Testis (tissue), 3 donors: Measurements from ENCODE around the gene FAM53C. TPM values are rescaled to one million over a fixed set of nuclear protein-coding genes. Genes with fewer than 3 reads are reported as not detected.
A peak's percentile ranks its signal among the peaks of the same experiment; 100 is the strongest.
"Not testable (repeated sequence)": the region's sequence is repeated elsewhere in the genome, so short reads cannot be mapped to it uniquely, and the experiment has no call there.

Experiments
- DNase-seq: peaks from one replicate; pipeline ENCODE4 v3.0.0-alpha.2; 2019
- H3K27ac ChIP-seq, 2 donors: fragments of 200-600 bp; sonication (generic); one replicate each; pipeline ENCODE4 v1.5.1; 2019
- H3K27me3 ChIP-seq: fragments of 200-600 bp; sonication (generic); one replicate; pipeline ENCODE4 v1.5.1; 2019
- H3K36me3 ChIP-seq: fragments of 200-600 bp; sonication (generic); one replicate; pipeline ENCODE4 v1.5.1; 2017; ENCODE audit warnings: low read depth; ENCODE audit errors: missing control alignments
- H3K4me1 ChIP-seq: fragments of 200-600 bp; sonication (generic); one replicate; pipeline ENCODE4 v1.5.1; 2019
- H3K4me3 ChIP-seq, 2 donors: fragments of 200-600 bp; sonication (generic); one replicate each; pipeline ENCODE4 v1.5.1; 2017 to 2019
- H3K9me3 ChIP-seq: fragments of 200-600 bp; sonication (generic); one replicate; pipeline ENCODE4 v1.5.1; 2017
- POLR2A ChIP-seq: fragments of 450-650 bp; IDR thresholded peaks from one replicate; pipeline ENCODE4 v1.6.1; 2017; ENCODE audit warnings: antibody characterized with exemption, mild to moderate bottlenecking, moderate library complexity
- WGBS, 2 donors: methylation state at CpG; one replicate each; pipeline ENCODE4 v1.1.5; 2018; 5-methylcytosine and 5-hydroxymethylcytosine counted together
- intact Hi-C: fragments of 100-400 bp; cut with DNase I; formaldehyde crosslinking; loops from one replicate; pipeline ENCODE4 v1.15.1; 2023; ENCODE audit warnings: low total_unique reads
- polyA plus RNA-seq: library from polyadenylated mRNA; stranded (reverse); fragments of 350-450 nt; fragmentation: Illumina TruSeq; extraction: RNeasy Lipid Tissue Mini Kit (QIAGEN cat#74804); gene quantifications from one replicate; pipeline ENCODE4 v1.2.3, GENCODE V29; 2014; ENCODE audit warnings: low read depth, low replicate concordance; ENCODE audit not compliant: insufficient read depth
- total RNA-seq, 2 donors: library from RNA; depleted of rRNA; stranded (reverse); fragments of >200 nt; gene quantifications; one replicate each; pipeline ENCODE4 v1.2.3, GENCODE V29; 2016
- TF ChIP-seq, protein P1 (sequence below), 3 experiments: fragments of 450-650 bp in 2 of 3; fragments of 200-600 bp in 1 of 3; sonication (generic) in 1 of 3; IDR thresholded peaks; one replicate each; pipeline ENCODE4 v1.5.1; 2016 to 2019; ENCODE audit warnings: antibody characterized with exemption in 3 of 3, mild to moderate bottlenecking in 2 of 3, moderate library complexity in 1 of 3

FAM53C gene
- total and polyA plus RNA-seq, 3 donors from 2014 or later: 107 to 152 (median 125) TPM

DNA sequence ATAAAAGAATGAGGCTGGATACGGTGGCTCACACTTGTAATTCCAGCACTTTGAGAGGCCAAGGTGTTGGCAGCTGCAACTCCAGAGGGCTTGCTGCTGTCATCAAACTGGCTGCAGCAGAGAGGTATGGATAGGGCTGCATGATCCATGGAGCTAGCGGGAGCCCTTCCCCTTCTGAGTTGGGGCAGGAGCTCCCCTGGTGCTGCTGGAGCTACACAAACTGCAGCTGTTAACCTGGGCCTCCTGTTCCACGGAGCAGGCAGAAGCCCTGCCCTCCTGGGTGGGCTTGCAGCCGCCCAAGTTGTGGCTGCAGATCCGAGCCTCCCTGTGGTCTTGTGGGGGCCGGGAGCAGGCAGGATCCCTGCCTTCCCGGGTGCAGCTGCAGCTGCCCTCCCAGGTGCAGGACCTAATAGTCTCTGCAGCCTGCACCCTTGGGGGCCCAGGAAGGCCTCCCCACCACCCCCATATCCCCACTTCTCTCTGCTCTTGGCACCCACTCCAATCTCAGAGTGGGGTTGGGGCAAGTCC, 22.3 kb upstream of the FAM53C start:
- H3K27ac ChIP-seq: no peak overlapping the region
- TF ChIP-seq, protein P1, sequence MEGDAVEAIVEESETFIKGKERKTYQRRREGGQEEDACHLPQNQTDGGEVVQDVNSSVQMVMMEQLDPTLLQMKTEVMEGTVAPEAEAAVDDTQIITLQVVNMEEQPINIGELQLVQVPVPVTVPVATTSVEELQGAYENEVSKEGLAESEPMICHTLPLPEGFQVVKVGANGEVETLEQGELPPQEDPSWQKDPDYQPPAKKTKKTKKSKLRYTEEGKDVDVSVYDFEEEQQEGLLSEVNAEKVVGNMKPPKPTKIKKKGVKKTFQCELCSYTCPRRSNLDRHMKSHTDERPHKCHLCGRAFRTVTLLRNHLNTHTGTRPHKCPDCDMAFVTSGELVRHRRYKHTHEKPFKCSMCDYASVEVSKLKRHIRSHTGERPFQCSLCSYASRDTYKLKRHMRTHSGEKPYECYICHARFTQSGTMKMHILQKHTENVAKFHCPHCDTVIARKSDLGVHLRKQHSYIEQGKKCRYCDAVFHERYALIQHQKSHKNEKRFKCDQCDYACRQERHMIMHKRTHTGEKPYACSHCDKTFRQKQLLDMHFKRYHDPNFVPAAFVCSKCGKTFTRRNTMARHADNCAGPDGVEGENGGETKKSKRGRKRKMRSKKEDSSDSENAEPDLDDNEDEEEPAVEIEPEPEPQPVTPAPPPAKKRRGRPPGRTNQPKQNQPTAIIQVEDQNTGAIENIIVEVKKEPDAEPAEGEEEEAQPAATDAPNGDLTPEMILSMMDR (IDR thresholded peaks at IDR 0.05): no peak
- no peak for TF ChIP-seq POLR2A
- no peaks in the 10 kb centered on the region for H3K36me3 ChIP-seq
- H3K4me1 ChIP-seq: no peaks in the 10 kb centered on the region
- intact Hi-C loops: no loop called here
- no peak for DNase-seq
- no peak overlapping the region for H3K4me3 ChIP-seq
- no peaks in the 10 kb centered on the region for H3K9me3 ChIP-seq
- WGBS, 2 donors: 87 to 99% methylated on average over 5 to 6 of the region's 7 CpGs
- H3K27me3 ChIP-seq: no peaks in the 10 kb centered on the region

DNA sequence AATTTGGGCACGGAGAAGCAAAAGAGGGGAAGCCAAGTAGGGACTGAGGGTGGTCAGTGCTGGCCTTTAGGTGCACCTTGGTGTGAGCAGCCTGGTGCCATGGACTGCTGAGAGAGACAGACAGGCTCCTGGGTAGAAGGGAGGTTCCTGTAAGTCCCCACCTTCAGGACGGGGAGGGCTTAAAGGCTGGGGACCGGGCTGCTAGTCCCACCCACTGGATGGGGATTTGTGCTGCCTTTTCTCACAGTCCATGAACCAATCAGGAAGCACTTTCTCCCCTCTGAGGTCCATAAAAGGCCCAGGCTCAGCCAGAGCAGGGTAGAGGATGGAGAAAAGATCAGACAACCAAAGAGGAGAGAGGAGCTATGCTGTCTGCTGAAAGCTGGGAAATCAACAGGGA, 21.7 kb upstream of the FAM53C start:
- 80 to 93% methylated on average over 3 of the region's 3 CpGs for WGBS, 2 donors
- intact Hi-C loops: no loop called here
- TF ChIP-seq, protein P1 (IDR thresholded peaks at IDR 0.05): no peak
- no peak for TF ChIP-seq POLR2A
- Histone ChIP-seq H3K9me3 (no peaks in the 10 kb centered on the region), H3K4me1 (no peaks in the 10 kb centered on the region), H3K36me3 (no peaks in the 10 kb centered on the region), H3K27me3 (no peaks in the 10 kb centered on the region), H3K4me3 (no peak overlapping the region), H3K27ac (no peak overlapping the region)
- no peak for DNase-seq

DNA sequence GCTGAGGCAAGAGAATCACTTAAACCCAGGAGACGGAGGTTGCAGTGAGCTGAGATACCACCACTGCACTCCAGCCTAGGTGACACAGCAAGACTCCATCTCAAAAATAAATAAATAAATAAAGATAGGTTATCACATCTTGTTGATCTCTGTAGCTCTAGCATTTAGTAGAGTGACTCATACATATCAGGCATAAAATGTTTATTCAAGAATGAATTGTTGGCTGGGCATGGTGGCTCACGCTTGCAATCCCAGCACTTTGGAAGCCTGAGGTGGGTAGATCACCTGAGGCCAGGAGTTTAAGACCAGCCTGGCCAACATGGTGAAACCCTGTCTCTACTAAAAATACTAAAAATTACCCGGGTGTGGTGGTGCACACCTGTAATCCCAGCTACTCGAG, 19.9 kb upstream of the FAM53C start:
- H3K36me3 ChIP-seq, DNase-seq, H3K27ac ChIP-seq, H3K4me3 ChIP-seq, H3K4me1 ChIP-seq, intact Hi-C loops, H3K27me3 ChIP-seq, H3K9me3 ChIP-seq: not testable (repeated sequence)
- WGBS, 2 donors: 92 to 98% methylated on average over 4 of the region's 4 CpGs

GRCh38 chr5:138330813-138331448, 7.1 kb upstream of the FAM53C start:
- H3K27me3 ChIP-seq: no peaks in the 10 kb centered on the region
- H3K27ac ChIP-seq: peak overlapping the region in 1 of 2 donors; percentile 31
- no peaks in the 10 kb centered on the region for H3K36me3 ChIP-seq
- intact Hi-C loops: no loop called here
- H3K4me1 ChIP-seq: no peaks in the 10 kb centered on the region
- WGBS, 2 donors: 1 to 2% methylated on average over 12 of the region's 12 CpGs
- DNase-seq: no peak
- TF ChIP-seq POLR2A: no peak
- TF ChIP-seq, protein P1 (IDR thresholded peaks at IDR 0.05): no peak
- peak overlapping the region; percentile 40 to 62 for H3K4me3 ChIP-seq
- no peaks in the 10 kb centered on the region for H3K9me3 ChIP-seq

GRCh38 chr5:138331449-138332368, 6.4 kb upstream of the FAM53C start, which contains the start of gene CDC25C:
CDC25C (minus strand) TSS chr5:138331804; CDS start chr5:138331180, 624 bp downstream.
- TF ChIP-seq POLR2A: no peak
- TF ChIP-seq, protein P1 (IDR thresholded peaks at IDR 0.05): no peak
- 0 to 1% methylated on average over 55 of the region's 55 CpGs for WGBS, 2 donors
- H3K9me3 ChIP-seq: no peaks in the 10 kb centered on the region
- H3K36me3 ChIP-seq: no peaks in the 10 kb centered on the region
- DNase-seq: peak; percentile 99
- intact Hi-C loops: no loop called here
- H3K27ac ChIP-seq: peak within 1 kb of the TSS in 1 of 2 donors; percentile 51
- H3K27me3 ChIP-seq: no peaks in the 10 kb centered on the region
- H3K4me1 ChIP-seq: peaks cover 1% of the 10 kb centered on the region
- H3K4me3 ChIP-seq: peak within 1 kb of the TSS; percentile 40 to 62
